ENCODE results near the gene RABGAP1L. TPM values are rescaled to one million over a fixed set of nuclear protein-coding genes. Genes with fewer than 3 reads are reported as not detected.

RABGAP1L gene
- total RNA-seq, 1 experiment from 2014 or later: 76.9 TPM

- peaks cover 9% of the 10 kb centered on the region for H3K36me3 Mint-ChIP-seq
- ChIA-PET CTCF (interaction anchor here (1.2 kb wide), 1 partner anchor 609 kb away, joined by 3 read pairs; no protein-coding TSS in a partner anchor), POLR2A (no interaction called here)
- peak overlapping the region; percentile 47 for H3K4me3 Mint-ChIP-seq
- DNase-seq (ENCODE audit: low spot score) (no peak), ATAC-seq (peak; percentile 46)
- peaks cover 13% of the 10 kb centered on the region for H3K9me3 Mint-ChIP-seq
- peak overlapping the region; percentile 99 for H3K27ac Mint-ChIP-seq
- no peak for TF ChIP-seq CREB1 (CRISPR knock-in tag; IDR thresholded peaks at IDR 0.05)
- TF ChIP-seq TEAD1 (CRISPR knock-in tag; IDR thresholded peaks at IDR 0.05): peak; percentile 20; the same call in 1 of the 2 replicates
- no peaks in the 10 kb centered on the region for H3K27me3 Mint-ChIP-seq (ENCODE audit: low read depth)
- H3K4me1 Mint-ChIP-seq: peaks cover 47% of the 10 kb centered on the region
Observed at GRCh38 chr1:174871886-174872285, 712.6 kb downstream of the RABGAP1L start.

GRCh38 chr1:174872615-174873058, 713.3 kb downstream of the RABGAP1L start:
- Mint-ChIP-seq H3K4me1 (peaks cover 54% of the 10 kb centered on the region), H3K9me3 (peaks cover 13% of the 10 kb centered on the region), H3K27me3 (ENCODE audit: low read depth) (no peaks in the 10 kb centered on the region), H3K4me3 (0 out of 2 replicates have a peak overlapping the region, but pooled peaks have one; percentile 5), H3K27ac (peak overlapping the region; percentile 99), H3K36me3 (peaks cover 14% of the 10 kb centered on the region)
- no peak; the same call in 1 of the 2 replicates for ATAC-seq
- ChIA-PET CTCF (interaction anchor here (0.7 to 1.2 kb wide), 2 partner anchors 105 to 610 kb away, joined by 3 to 5 read pairs; no protein-coding TSS in a partner anchor), POLR2A (no interaction called here)
- DNase-seq (ENCODE audit: low spot score): no peak
- TF ChIP-seq ZNF121 (CRISPR knock-in tag; IDR thresholded peaks at IDR 0.05): peak; percentile 54; the same call in 1 of the 2 replicates
- TF ChIP-seq, protein P1, sequence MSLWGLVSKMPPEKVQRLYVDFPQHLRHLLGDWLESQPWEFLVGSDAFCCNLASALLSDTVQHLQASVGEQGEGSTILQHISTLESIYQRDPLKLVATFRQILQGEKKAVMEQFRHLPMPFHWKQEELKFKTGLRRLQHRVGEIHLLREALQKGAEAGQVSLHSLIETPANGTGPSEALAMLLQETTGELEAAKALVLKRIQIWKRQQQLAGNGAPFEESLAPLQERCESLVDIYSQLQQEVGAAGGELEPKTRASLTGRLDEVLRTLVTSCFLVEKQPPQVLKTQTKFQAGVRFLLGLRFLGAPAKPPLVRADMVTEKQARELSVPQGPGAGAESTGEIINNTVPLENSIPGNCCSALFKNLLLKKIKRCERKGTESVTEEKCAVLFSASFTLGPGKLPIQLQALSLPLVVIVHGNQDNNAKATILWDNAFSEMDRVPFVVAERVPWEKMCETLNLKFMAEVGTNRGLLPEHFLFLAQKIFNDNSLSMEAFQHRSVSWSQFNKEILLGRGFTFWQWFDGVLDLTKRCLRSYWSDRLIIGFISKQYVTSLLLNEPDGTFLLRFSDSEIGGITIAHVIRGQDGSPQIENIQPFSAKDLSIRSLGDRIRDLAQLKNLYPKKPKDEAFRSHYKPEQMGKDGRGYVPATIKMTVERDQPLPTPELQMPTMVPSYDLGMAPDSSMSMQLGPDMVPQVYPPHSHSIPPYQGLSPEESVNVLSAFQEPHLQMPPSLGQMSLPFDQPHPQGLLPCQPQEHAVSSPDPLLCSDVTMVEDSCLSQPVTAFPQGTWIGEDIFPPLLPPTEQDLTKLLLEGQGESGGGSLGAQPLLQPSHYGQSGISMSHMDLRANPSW (CRISPR knock-in tag; conservative IDR thresholded peaks at IDR 0.05; ENCODE audit: low read depth): no peak

DNA sequence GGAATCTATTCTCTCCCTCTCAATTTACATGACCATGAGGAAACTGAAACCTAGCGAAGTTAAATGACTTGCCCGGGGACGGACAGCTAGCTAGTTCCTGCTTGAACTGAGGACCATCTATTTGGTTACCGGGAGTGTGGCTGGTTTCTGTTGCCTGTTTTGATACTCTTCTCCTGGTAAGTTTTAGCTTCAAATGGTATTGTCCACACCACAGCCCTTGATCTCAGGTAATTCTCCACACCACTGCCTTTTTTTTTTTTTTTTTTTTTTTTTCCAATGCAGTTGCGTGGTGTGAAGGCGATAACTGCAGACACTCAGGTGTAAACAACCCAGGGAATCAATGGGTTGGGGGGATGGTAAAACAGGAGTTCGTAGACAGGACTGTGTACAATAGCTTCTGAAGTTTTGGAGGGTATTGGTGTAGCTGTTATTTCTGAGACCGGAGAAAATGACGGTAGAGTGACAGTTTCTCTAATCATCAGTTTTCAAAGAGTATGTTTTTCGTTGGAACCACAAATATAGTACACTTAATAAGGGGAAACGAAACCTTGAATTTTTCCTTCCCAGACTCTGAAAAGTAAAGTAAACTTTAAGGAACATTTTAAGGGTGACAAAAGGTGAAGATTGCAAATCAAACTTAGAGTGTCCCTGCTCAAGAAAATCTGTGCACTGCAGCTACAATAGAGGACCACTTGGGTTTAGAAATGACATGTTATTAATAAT, 715.2 kb downstream of the RABGAP1L start:
- Mint-ChIP-seq H3K27ac (peak overlapping the region; percentile 99), H3K36me3 (peaks cover 19% of the 10 kb centered on the region), H3K27me3 (ENCODE audit: low read depth) (no peaks in the 10 kb centered on the region), H3K4me3 (peak overlapping the region; percentile 93), H3K4me1 (peaks cover 61% of the 10 kb centered on the region), H3K9me3 (peaks cover 3% of the 10 kb centered on the region)
- peak; percentile 84 for ATAC-seq
- peak; percentile 45 for DNase-seq (ENCODE audit: low spot score)
- POLR2A ChIA-PET: interaction anchor here (0.6 to 1.3 kb wide), 4 partner anchors 75 to 1882 kb away, joined by 5 to 14 read pairs (median 6); no protein-coding TSS in a partner anchor
- CTCF ChIA-PET: interaction anchor here (0.6 to 1.3 kb wide), 4 partner anchors 44 to 991 kb away, joined by 4 to 5 read pairs (median 4); no protein-coding TSS in a partner anchor
- TF ChIP-seq MAX (CRISPR knock-in tag; IDR thresholded peaks at IDR 0.05) (0 out of 2 replicates have a peak, but pooled peaks have one; percentile 23), E2F4 (CRISPR knock-in tag; IDR thresholded peaks at IDR 0.05; ENCODE audit: borderline replicate concordance, low read depth) (no peak), ETV6 (CRISPR knock-in tag; IDR thresholded peaks at IDR 0.05) (0 out of 2 replicates have a peak, but pooled peaks have one; percentile 29), FOXK1 (CRISPR knock-in tag; IDR thresholded peaks at IDR 0.05) (0 out of 2 replicates have a peak, but pooled peaks have one; percentile 52), NR3C1 (CRISPR knock-in tag; conservative IDR thresholded peaks at IDR 0.05; ENCODE audit: low read depth) (no peak), MXD4 (CRISPR knock-in tag; IDR thresholded peaks at IDR 0.05; ENCODE audit: borderline replicate concordance) (no peak), USF1 (CRISPR knock-in tag; IDR thresholded peaks at IDR 0.05) (no peak), ATF1 (CRISPR knock-in tag; IDR thresholded peaks at IDR 0.05) (no peak), USF2 (CRISPR knock-in tag; IDR thresholded peaks at IDR 0.05) (no peak)
- TF ChIP-seq, protein P1 (CRISPR knock-in tag; conservative IDR thresholded peaks at IDR 0.05; ENCODE audit: low read depth): no peak
- TF ChIP-seq, protein P2, sequence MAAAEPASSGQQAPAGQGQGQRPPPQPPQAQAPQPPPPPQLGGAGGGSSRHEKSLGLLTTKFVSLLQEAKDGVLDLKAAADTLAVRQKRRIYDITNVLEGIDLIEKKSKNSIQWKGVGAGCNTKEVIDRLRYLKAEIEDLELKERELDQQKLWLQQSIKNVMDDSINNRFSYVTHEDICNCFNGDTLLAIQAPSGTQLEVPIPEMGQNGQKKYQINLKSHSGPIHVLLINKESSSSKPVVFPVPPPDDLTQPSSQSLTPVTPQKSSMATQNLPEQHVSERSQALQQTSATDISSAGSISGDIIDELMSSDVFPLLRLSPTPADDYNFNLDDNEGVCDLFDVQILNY (CRISPR knock-in tag; IDR thresholded peaks at IDR 0.05): no peak
